Transverse colon (tissue), 4 donors: ENCODE data around the gene COG2. TPM values are rescaled to one million over a fixed set of nuclear protein-coding genes. Genes with fewer than 3 reads are reported as not detected.

Experiments
- DNase-seq: peaks from one replicate; pipeline ENCODE4 v3.0.0-alpha.2; 2019
- H3K27ac ChIP-seq, 4 donors: fragments of 200-600 bp; sonication (generic); 2 replicates each; pipeline ENCODE4 v1.5.1; 2016 to 2018; ENCODE audit warnings: inconsistent platforms in 4 of 4
- H3K27me3 ChIP-seq: fragments of 200-600 bp; sonication (generic); 2 replicates; pipeline ENCODE4 v1.5.1; 2017; ENCODE audit warnings: inconsistent platforms
- H3K36me3 ChIP-seq, 4 donors: fragments of 200-600 bp; sonication (generic); 2 replicates each; pipeline ENCODE4 v1.5.1; 2017 to 2019; ENCODE audit warnings: inconsistent platforms in 4 of 4
- H3K4me1 ChIP-seq, 4 donors: fragments of 200-600 bp; sonication (generic); 2 replicates each; pipeline ENCODE4 v1.5.1; 2017 to 2020; ENCODE audit warnings: inconsistent platforms in 4 of 4
- H3K4me3 ChIP-seq, 4 donors: fragments of 200-600 bp; sonication (generic); 1 replicate in 1 of 4; 2 replicates in 3 of 4; pipeline versions ENCODE4 v1.5.1 to v1.6.1; 2017 to 2019; ENCODE audit warnings: inconsistent platforms in 4 of 4
- H3K9me3 ChIP-seq, 2 donors: fragments of 200-600 bp; sonication (generic); 2 replicates each; pipeline ENCODE4 v1.5.1; 2017 to 2019; ENCODE audit warnings: inconsistent platforms in 2 of 2
- EP300 ChIP-seq: sonication (generic); formaldehyde crosslinking; IDR thresholded peaks from one replicate; pipeline ENCODE4 v1.6.1; 2017; ENCODE audit warnings: antibody characterized with exemption, low read depth
- POLR2A ChIP-seq: fragments of 450-650 bp; IDR thresholded peaks from one replicate; pipeline ENCODE4 v1.6.1; 2016; ENCODE audit warnings: antibody characterized with exemption, mild to moderate bottlenecking, moderate library complexity
- POLR2AphosphoS5 ChIP-seq, 3 donors: sonication (generic); formaldehyde crosslinking; IDR thresholded peaks; one replicate each; pipeline ENCODE4 v1.6.1; 2016; ENCODE audit warnings: antibody characterized with exemption in 3 of 3
- WGBS, 2 donors: methylation state at CpG; one replicate each; pipeline ENCODE4 v1.1.5; 2018; ENCODE audit warnings: low coverage in 1 of 2; 5-methylcytosine and 5-hydroxymethylcytosine counted together
- in situ Hi-C, 4 donors: fragments of 200-750 bp; cut with MboI; loops; one replicate each; pipeline versions ENCODE4 v1.15.0 to v1.15.1; 2017; ENCODE audit warnings: low sequenced_read_pairs in 3 of 4, low pct_ligation_motif_present in 1 of 4, low pct_unique_long_range_greater_than_20kb in 1 of 4
- intact Hi-C: fragments of 100-400 bp; cut with DNase I; formaldehyde crosslinking; loops from one replicate; pipeline ENCODE4 v1.15.1; 2023; ENCODE audit warnings: low total_unique reads
- total RNA-seq, 4 donors: library from RNA; depleted of rRNA; stranded (reverse); fragments of >200 nt; gene quantifications; one replicate each; pipeline ENCODE4 v1.1.0, GENCODE V29; 2016
- TF ChIP-seq, protein P1 (sequence below), 5 experiments: fragments of 200-600 bp in 3 of 5; fragments of 450-650 bp in 2 of 5; sonication (generic) in 3 of 5; IDR thresholded peaks; 1 replicate in 2 of 5; 2 replicates in 3 of 5; pipeline ENCODE4 v1.5.1; 2016 to 2017; ENCODE audit warnings: antibody characterized with exemption in 5 of 5, inconsistent platforms in 3 of 5, mild to moderate bottlenecking in 2 of 5, moderate library complexity in 1 of 5

Gene COG2
- total RNA-seq, 4 donors from 2014 or later = 14.3 to 43.3 (median 29.2) TPM

DNA sequence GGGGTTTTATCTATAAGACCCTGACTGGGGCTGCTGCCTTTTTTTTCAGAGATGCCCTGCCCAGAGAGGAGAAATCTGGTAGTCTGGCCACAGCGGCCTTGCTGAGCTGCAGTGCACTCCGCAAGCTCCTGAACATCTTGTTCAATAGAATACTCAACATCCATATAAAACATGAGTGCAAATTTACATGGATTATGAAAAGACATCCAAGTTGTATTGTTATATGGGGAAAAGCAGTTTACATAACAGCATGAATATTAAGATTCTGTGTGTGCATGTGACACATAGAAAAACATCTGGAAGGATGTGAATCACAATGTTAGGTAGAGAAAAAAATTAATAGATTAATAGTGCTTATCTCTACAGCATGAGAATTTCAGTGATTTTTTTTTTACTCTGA is 16.4 kb downstream of the COG2 start:
- in situ Hi-C loops = loop anchor here in 1 of 4 donors (25.0 kb wide), 1 partner anchor 104 kb away; no protein-coding TSS in a partner anchor
- TF ChIP-seq POLR2AphosphoS5 (IDR thresholded peaks at IDR 0.05) (no peak), EP300 (no peak), POLR2A (no peak)
- TF ChIP-seq, protein P1, sequence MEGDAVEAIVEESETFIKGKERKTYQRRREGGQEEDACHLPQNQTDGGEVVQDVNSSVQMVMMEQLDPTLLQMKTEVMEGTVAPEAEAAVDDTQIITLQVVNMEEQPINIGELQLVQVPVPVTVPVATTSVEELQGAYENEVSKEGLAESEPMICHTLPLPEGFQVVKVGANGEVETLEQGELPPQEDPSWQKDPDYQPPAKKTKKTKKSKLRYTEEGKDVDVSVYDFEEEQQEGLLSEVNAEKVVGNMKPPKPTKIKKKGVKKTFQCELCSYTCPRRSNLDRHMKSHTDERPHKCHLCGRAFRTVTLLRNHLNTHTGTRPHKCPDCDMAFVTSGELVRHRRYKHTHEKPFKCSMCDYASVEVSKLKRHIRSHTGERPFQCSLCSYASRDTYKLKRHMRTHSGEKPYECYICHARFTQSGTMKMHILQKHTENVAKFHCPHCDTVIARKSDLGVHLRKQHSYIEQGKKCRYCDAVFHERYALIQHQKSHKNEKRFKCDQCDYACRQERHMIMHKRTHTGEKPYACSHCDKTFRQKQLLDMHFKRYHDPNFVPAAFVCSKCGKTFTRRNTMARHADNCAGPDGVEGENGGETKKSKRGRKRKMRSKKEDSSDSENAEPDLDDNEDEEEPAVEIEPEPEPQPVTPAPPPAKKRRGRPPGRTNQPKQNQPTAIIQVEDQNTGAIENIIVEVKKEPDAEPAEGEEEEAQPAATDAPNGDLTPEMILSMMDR (IDR thresholded peaks at IDR 0.05) = no peak

DNA sequence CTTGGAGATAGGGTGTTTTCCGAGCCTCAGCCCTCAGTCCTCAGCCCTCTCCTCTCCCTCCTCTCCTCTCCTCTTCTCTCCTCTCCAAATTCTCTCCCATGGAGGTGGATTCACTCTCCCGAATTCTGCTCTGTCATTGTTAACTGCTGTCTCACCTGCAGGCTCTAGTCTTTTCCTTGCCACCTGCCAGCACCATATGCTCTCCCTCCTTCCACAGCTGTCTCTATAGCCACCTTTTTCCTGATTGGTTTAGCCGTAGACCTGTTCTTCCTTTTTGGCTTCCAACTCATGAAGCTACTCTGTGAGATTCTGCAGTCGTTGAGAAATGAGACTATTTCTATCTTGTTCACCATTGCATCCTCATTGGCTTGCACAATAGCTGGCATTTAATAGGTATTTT is 19.7 kb downstream of the COG2 start:
- DNase-seq = no peak
- peaks cover 0 to 53% (median 23%) of the 10 kb centered on the region in 4 donors for H3K36me3 ChIP-seq
- no peaks in the 10 kb centered on the region for H3K4me1 ChIP-seq
- H3K27me3 ChIP-seq = no peaks in the 10 kb centered on the region
- H3K27ac ChIP-seq = no peak overlapping the region
- H3K9me3 ChIP-seq = no peaks in the 10 kb centered on the region
- 81 to 86% methylated on average over 2 to 4 of the region's 4 CpGs for WGBS, 2 donors
- H3K4me3 ChIP-seq = no peak overlapping the region
- intact Hi-C loops (no loop called here), in situ Hi-C loops (loop anchor here in 1 of 4 donors (25.0 kb wide), 1 partner anchor 100 kb away; no protein-coding TSS in a partner anchor)
- TF ChIP-seq, protein P1 (IDR thresholded peaks at IDR 0.05) = no peak
- TF ChIP-seq POLR2A (no peak), EP300 (no peak), POLR2AphosphoS5 (IDR thresholded peaks at IDR 0.05) (no peak)

More for the DNA sequence above, 16.4 kb downstream of the COG2 start:
- Histone ChIP-seq H3K4me1 (no peaks in the 10 kb centered on the region), H3K9me3 (no peaks in the 10 kb centered on the region), H3K27me3 (no peaks in the 10 kb centered on the region), H3K4me3 (no peak overlapping the region), H3K27ac (no peak overlapping the region), H3K36me3 (peaks cover 0 to 26% (median 9%) of the 10 kb centered on the region in 4 donors)
- DNase-seq = no peak
- WGBS, 2 donors = 100% methylated on average over 1 to 2 of the region's 2 CpGs
- intact Hi-C loops = no loop called here

DNA sequence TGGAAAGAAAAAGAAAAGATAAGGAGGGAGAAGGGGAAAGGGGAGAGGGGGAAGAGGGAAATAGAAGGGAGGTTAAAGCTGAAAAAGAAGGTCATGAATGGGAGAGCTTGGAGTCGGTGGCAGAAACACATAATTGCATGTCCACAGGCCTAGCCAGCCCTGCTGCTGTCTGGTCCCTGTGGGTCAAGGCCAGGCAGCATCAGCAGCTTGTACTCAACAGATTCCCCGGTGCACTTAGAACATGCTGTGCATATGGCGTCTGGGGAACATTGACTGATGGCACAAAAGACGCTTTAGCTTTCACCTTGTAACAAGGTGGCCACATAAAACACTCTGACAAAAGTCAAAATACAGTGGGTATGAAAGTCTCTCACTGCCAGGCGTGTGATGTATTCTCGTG is 25.9 kb downstream of the COG2 start:
- H3K36me3 ChIP-seq = peaks cover 0 to 69% (median 32%) of the 10 kb centered on the region in 4 donors
- in situ Hi-C loops (loop anchor here in 1 of 4 donors (25.0 kb wide), 1 partner anchor 94 kb away; no protein-coding TSS in a partner anchor), intact Hi-C loops (no loop called here)
- H3K27me3 ChIP-seq = no peaks in the 10 kb centered on the region
- H3K4me1 ChIP-seq = no peaks in the 10 kb centered on the region
- no peak for DNase-seq
- TF ChIP-seq, protein P1 (IDR thresholded peaks at IDR 0.05) = no peak
- TF ChIP-seq POLR2A (no peak), POLR2AphosphoS5 (IDR thresholded peaks at IDR 0.05) (no peak)
- no peaks in the 10 kb centered on the region for H3K9me3 ChIP-seq
- H3K4me3 ChIP-seq = no peak overlapping the region
- 90 to 94% methylated on average over 6 of the region's 6 CpGs for WGBS, 2 donors
- H3K27ac ChIP-seq = no peak overlapping the region

DNA sequence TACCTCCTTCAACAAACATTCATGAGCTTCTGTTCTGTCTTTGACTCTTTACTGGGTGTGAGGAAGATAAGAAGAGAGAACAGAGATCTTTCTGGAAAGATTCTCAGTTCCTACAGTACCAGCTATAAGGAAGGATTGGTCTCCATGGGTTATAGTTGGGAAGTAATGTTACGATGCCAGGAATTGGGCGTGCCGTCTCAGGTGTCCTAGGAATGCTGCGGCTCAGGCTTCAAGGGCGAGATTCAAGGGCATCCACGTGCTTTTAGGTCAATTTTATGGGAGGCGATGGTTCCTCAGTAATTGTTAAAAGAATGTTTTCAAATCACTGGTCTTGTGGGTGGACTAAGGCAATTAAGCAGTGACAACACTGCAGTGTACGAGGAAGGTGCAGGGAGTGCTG is 27.3 kb downstream of the COG2 start:
- Histone ChIP-seq H3K27me3 (no peaks in the 10 kb centered on the region), H3K4me1 (no peaks in the 10 kb centered on the region), H3K27ac (no peak overlapping the region), H3K4me3 (no peak overlapping the region), H3K36me3 (peaks cover 0 to 67% (median 29%) of the 10 kb centered on the region in 4 donors), H3K9me3 (no peaks in the 10 kb centered on the region)
- TF ChIP-seq, protein P1 (IDR thresholded peaks at IDR 0.05) = no peak
- TF ChIP-seq POLR2AphosphoS5 (IDR thresholded peaks at IDR 0.05) (no peak), POLR2A (no peak), EP300 (no peak)
- DNase-seq = no peak
- 93 to 98% methylated on average over 8 of the region's 8 CpGs for WGBS, 2 donors
- in situ Hi-C loops (loop anchor here in 1 of 4 donors (25.0 kb wide), 1 partner anchor 93 kb away; no protein-coding TSS in a partner anchor), intact Hi-C loops (no loop called here)
